IPS-NIHi7 (cell line): ENCODE measurements around the gene GPX4.

Experiments
- DNase-seq: peaks from one replicate; pipeline ENCODE4 v3.0.0; 2012; ENCODE audit warnings: mixed read lengths; ENCODE audit errors: extremely low spot score

Gene GPX4

DNA sequence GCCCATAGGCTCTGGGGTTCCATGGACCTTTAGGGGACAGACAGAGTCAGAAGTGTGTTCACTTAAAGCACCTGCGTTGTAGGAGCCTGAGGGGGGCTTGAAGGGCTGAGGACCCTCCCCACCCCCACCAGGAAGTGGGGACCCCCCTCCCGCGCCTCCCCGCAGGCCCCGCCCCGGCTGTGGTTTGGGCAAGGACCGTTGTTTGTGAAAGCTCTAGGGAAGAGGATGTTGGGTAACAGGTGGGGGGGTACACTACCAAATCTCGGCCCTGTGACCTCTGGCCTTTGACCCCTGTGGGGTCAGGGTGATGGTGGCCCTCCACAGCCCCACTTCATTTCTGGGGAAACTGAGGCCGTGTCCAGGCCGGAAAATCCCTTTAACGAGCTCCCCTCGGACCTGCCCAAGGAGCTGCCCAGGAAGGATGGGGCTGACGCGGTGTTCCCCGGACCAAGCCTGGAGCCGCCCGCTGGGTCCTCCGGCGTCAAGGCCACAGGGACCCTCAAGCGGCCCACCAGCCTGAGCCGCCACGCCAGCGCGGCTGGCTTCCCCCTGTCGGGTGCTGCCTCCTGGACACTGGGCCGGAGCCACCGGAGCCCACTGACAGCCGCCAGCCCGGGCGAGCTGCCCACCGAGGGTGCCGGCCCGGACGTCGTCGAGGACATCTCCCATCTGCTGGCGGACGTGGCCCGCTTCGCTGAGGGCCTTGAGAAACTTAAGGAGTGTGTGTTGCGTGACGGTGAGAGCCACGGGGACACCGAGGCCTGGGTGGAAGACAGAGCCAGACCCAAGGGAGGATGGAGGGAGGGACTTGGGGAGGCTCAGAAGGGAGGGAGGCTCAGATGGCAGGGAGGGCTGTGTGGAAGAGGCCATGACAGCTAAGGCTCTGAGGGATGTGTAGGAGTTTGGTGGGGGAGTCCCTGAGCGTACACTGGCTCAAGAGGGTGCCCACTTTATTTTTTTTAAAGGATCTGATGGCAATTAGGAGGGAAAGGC is 35.5 kb upstream of the GPX4 start:
- no peak for DNase-seq

DNA sequence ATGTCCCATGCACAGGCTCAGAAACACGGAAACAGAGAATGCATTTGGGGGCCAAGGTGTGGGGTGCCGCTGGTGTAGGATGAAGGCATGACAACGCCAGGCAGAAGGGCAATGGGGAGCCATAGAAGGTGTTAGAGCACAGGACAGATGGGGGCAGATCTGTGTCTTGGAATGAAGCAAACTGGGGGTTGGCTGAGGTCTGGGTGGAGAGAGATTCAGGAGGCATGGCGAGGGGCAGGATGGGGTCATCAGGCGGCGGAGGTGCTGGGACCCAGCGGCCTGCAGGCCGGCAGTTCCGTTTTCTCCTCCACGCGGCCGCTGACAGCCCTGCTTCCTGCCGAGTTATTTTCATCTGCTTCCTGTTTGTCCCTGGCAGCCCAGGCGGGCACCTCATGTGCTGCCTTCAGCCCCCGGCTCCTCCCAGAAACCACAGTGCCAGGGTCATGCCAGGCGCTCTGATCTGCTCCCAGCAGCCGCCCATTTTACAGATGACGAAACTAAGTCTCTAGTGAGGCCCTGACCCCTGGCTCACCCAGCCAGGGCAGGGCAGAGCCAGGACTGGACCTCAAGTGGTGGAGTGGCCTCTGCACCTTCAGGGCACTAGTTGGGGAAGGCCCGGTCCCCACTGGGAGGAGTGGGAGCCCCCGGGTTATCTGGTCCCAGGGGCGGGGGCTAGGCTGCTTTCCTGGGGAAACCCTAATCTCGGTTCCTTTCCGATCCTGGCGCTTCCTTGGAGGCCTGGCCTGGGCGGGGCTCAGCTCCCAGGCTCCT is 34.6 kb upstream of the GPX4 start:
- no peak for DNase-seq

GRCh38 chr19:1070576-1070930 is 33.2 kb upstream of the GPX4 start:
- peak; percentile 48 for DNase-seq

GRCh38 chr19:1070931-1071791 is 32.6 kb upstream of the GPX4 start:
- peak; percentile 67 for DNase-seq

DNA sequence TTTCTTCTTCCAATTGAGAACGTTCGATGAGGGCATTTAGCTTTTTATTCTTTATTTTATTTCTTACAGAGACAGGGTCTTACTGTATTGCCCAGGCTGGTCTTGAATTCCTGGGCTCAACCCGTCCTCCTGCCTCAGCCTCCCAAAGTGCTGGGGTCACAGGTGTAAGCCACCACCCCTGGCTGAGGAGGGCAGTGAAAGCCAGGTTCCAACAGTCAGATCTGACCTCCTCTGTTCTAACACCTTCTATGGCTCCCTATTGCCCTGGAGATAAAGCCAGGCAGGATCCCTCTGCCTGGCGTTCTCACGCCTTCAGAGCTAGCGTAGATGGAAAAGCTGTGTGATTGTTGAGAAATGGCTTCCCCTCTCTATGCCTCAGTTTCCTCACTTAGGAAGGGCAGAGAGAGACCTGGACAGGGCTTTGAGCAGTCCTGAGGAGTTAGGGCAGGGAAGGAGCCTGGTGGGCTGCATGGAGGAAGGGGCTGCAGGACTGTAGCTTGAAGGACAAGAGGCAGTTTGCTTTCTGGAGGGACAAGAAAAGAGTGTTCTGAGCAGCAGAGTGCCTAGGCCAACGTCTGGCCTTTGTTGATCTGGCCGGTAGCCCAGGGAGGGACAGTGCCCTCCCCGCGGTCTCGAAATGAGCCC is 31.3 kb upstream of the GPX4 start:
- no peak for DNase-seq

DNA sequence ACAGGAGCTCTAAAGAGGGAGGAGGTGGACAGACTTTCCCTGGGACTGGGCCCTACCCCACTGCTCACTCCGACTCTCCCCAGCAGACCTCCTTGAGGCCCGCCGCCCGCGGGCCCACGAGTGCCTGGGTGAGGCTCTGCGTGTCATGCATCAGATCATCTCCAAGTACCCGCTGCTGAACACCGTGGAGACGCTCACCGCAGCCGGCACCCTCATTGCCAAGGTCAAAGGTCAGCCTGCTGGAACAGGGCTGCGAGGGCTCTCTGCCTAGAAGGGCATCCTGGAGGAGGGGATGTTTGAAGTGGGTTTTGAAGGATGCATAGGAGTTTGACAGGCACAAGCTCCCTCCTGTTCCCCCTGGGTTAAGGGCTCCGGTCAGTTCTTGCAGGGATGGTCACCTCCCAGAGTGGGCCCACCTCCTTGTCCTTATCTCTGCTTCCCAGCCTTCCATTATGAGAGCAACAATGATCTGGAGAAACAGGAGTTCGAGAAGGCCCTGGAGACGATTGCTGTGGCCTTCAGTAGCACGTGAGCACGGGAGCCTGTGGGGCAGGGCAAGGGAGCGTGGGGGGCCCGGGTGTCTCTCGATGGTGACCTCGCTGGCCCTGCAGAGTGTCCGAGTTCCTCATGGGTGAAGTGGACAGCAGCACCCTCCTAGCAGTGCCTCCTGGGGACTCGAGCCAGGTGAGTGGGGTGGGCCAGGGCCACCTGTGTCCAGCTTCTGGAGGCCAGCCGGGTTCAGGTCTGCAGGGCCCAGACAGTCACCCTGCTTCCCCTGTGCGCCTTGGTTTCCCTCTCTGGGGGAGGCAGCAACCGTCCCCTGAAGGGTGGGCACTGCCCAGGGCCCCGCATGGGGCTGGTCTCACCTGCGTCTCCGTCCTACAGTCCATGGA is 30.5 kb upstream of the GPX4 start:
- DNase-seq = no peak

DNA sequence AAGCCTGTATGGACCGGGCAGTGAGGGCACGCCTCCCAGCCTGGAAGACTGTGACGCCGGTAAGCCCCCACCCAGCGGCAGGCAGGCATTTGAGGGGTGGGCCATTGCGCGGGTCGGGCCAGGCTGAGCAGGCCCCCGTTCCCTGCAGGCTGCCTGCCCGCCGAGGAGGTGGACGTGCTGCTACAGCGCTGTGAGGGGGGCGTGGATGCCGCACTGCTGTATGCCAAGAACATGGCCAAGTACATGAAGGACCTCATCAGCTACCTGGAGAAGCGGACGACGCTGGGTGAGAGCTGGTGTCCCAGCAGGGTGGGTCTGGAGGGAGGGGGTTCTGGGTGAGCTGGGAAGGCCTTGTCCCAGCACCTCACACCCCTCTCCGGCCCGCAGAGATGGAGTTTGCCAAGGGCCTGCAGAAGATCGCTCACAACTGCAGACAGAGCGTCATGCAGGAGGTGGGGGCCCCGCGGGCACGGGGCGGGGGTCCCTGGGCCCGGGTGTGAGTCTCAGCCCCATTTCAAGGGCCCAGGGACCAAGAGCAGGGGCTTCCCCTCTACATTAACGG is 29.8 kb upstream of the GPX4 start:
- DNase-seq = no peak

DNA sequence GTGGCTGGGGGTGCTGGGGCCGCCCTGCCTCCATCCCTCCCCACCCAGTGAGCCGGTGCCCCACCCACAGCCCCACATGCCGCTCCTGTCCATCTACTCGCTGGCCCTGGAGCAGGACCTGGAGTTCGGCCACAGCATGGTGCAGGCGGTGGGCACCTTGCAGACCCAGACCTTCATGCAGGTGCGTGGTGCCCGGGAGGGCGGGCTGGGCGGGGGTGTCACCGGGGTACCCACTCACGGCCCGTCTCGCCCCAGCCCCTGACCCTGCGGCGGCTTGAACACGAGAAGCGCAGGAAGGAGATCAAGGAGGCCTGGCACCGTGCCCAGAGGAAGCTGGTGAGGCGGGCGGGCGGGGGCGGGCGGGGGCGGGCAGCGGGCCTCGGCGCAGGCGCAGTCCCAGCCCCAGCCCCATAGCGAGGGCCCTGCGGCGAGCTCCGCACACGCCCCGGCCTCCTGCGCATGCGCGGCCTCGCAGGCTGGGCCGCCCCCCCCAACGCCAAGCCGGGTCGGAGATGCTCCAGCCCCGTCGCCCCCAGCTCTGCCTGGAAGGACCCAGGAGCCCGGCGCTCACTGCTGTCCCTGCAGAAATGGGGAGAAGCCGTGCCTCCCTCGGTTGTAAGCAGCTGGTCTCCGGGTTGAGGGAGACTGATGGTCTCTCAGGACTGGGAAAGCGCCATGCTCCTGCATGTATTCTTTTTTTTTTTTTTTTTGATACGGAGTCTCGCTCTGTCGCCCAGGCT is 29.1 kb upstream of the GPX4 start:
- no peak for DNase-seq

- DNase-seq = no peak
These were observed 27.8 kb upstream of the GPX4 start for GRCh38 chr19:1076046-1076386.

- DNase-seq = no peak
These were observed 26.8 kb upstream of the GPX4 start for GRCh38 chr19:1076951-1077350.

DNA sequence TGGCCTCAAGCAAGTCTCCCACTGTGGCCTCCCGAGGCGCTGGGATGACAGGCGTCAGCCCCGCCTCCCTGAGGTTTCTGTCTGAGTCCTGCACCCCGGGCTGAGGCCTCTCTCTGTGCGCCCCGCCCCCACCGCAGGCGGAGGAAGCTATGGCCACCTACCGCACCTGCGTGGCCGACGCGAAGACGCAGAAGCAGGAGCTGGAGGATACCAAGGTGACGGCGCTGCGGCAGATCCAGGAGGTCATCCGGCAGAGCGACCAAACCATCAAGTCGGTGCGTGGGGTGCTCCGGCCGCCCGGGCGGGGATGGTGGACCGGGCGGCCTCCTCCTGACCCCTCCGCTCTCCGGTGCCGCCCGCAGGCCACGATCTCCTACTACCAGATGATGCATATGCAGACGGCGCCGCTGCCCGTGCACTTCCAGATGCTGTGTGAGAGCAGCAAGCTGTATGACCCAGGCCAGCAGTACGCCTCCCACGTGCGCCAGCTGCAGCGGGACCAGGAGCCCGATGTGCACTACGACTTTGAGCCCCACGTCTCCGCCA is 24.2 kb upstream of the GPX4 start:
- no peak for DNase-seq

- DNase-seq = no peak
These were observed 23.2 kb upstream of the GPX4 start for GRCh38 chr19:1080360-1081161.

GRCh38 chr19:1081301-1082164 is 22.3 kb upstream of the GPX4 start:
- DNase-seq = no peak

DNA sequence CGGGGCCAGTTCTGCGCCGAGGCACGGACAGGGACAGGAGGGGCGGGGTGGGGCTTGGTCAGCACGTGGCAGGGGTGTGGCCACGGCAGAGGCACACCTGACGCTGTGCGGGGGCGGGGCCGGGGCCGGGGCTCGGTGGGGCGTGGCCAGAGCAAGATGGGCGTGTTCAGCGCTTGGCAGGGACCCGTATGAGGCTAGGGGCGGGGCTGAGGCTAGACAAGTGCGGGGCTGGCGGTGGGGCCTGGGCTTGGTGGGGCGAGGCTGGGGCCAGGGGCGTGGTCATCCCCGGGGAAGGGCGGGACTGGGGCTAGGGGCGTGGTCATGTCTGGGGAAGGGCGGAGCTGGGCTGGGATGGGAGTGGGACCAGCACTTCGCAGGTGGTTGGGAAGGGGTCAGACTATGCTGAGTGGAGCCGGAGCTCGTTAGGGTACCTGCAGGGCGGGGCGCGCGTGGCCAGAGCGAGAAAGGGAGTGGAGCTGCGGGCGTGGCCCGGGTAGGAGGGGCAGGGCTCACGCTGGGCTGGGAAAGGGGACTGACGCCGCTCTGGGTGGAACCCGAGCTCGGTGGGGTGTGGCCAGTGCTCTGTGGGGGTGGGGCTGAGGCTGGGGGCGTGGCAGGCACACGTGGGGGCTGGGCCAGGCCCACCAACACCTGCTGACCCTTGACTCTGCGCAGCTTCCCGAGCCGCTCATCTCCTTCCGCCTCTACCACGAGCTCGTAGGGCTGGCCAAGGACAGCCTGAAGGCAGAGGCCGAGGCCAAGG is 21.4 kb upstream of the GPX4 start:
- peak; percentile 95 for DNase-seq

DNA sequence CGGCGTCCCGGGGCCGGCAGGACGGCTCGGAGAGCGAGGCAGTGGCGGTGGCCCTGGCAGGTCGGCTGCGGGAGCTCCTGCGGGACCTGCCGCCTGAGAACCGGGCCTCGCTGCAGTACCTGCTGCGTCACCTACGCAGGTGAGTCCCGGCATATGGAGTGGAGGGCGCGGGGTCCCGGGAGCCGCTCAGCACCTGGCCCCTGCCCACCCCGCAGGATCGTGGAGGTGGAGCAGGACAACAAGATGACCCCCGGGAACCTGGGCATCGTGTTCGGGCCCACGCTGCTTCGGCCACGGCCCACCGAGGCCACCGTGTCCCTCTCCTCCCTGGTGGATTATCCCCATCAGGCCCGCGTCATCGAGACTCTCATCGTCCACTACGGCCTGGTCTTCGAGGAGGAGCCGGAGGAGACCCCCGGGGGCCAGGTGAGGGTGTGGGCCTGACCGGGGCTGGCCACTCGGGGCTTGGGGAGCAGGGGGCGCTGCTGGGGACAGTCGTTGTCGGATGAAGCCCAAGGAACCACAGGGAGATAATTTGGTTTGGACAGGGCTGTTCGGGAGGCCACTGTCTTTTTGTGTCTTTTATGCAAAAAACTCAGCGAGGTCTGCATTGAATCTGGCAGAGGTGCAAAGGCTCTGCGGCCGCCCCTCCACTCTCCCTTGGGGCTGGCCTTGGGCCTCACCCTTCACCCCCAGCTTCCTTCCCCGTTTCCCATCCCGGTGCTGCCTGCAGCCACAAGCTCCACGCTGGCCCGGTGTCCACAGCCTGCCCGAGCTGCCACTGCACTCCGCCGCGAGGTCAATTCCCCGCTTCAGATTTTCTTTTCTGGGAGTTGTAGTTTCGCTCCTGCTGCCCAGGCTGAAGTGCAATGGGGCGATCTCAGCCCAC is 20.6 kb upstream of the GPX4 start:
- no peak for DNase-seq
